ENCODE results near the gene TMEM231.
"Not testable (repeated sequence)": the region's sequence is repeated elsewhere in the genome, so short reads cannot be mapped to it uniquely, and the experiment has no call there.

TMEM231 gene

GRCh38 chr16:75555707-75556430, at the start of gene TMEM231:
TMEM231 (minus strand) TSS chr16:75556252; CDS start chr16:75556209, 43 bp downstream.
- TF ChIP-seq CTCF (IDR thresholded peaks at IDR 0.05; ENCODE audit: borderline replicate concordance, insufficient read depth, low read depth, low read length) = 0 out of 2 replicates have a peak, but pooled peaks have one; percentile 6
- peak within 1 kb of the TSS; percentile 72 for H3K4me3 ChIP-seq (ENCODE audit: low read depth, low read length)

GRCh38 chr16:75603241-75603640, 47.2 kb upstream of the TMEM231 start:
- no peak overlapping the region for H3K4me3 ChIP-seq (ENCODE audit: low read depth, low read length)

GRCh38 chr16:75599452-75600277, 43.6 kb upstream of the TMEM231 start:
- no peak overlapping the region for H3K4me3 ChIP-seq (ENCODE audit: low read depth, low read length)
- TF ChIP-seq CTCF (IDR thresholded peaks at IDR 0.05; ENCODE audit: borderline replicate concordance, insufficient read depth, low read depth, low read length) = no peak

More at GRCh38 chr16:75603241-75603640, 47.2 kb upstream of the TMEM231 start:
- TF ChIP-seq CTCF (IDR thresholded peaks at IDR 0.05; ENCODE audit: borderline replicate concordance, insufficient read depth, low read depth, low read length) = no peak

- TF ChIP-seq CTCF (IDR thresholded peaks at IDR 0.05; ENCODE audit: borderline replicate concordance, insufficient read depth, low read depth, low read length) = no peak
- no peak overlapping the region for H3K4me3 ChIP-seq (ENCODE audit: low read depth, low read length)
Observed at GRCh38 chr16:75593825-75594820, 38.1 kb upstream of the TMEM231 start.

GRCh38 chr16:75593308-75593707, 37.3 kb upstream of the TMEM231 start:
- no peak for TF ChIP-seq CTCF (IDR thresholded peaks at IDR 0.05; ENCODE audit: borderline replicate concordance, insufficient read depth, low read depth, low read length)
- no peak overlapping the region for H3K4me3 ChIP-seq (ENCODE audit: low read depth, low read length)

GRCh38 chr16:75591927-75592326, 35.9 kb upstream of the TMEM231 start:
- H3K4me3 ChIP-seq (ENCODE audit: low read depth, low read length) = not testable (repeated sequence)

Data from GM12875 (cell line).